GM23338 (cell line): Measurements from ENCODE around the gene CDH4. TPM values are rescaled to one million over a fixed set of nuclear protein-coding genes. Genes with fewer than 3 reads are reported as not detected.

Experiments used
- ATAC-seq: fragments of 200-7000 bp; cut with Tn5 transposase; 3 replicates; pipeline ENCODE4 v1.9.1; 2020
- DNase-seq: peaks from one replicate; pipeline ENCODE4 v3.0.0-alpha.2; 2015; ENCODE audit warnings: low spot score
- H2AFZ ChIP-seq: fragments of 200-600 bp; sonication (generic); 2 replicates; pipeline ENCODE4 v1.8.0; 2016; ENCODE audit warnings: antibody characterized with exemption, mild to moderate bottlenecking, moderate library complexity
- H3F3A ChIP-seq: fragments of 200-600 bp; sonication (generic); replicated peaks from 2 replicates; pipeline ENCODE4 v1.8.0; 2017; ENCODE audit warnings: antibody characterized with exemption, mixed run types, low read depth
- H3K27ac ChIP-seq: fragments of 200-600 bp; sonication (generic); 2 replicates; pipeline ENCODE4 v1.6.1; 2016; ENCODE audit warnings: low read depth
- H3K27me3 ChIP-seq: fragments of 200-600 bp; sonication (generic); 2 replicates; pipeline ENCODE4 v1.8.0; 2016; ENCODE audit warnings: mild to moderate bottlenecking, mixed run types, moderate library complexity; ENCODE audit not compliant: insufficient read depth
- H3K36me3 ChIP-seq: fragments of 200-600 bp; sonication (generic); 2 replicates; pipeline ENCODE4 v1.8.0; 2016; ENCODE audit warnings: mild to moderate bottlenecking; ENCODE audit not compliant: insufficient read depth
- H3K4me1 ChIP-seq: fragments of 200-600 bp; sonication (generic); 2 replicates; pipeline ENCODE4 v1.8.0; 2016; ENCODE audit warnings: mild to moderate bottlenecking, moderate library complexity; ENCODE audit not compliant: insufficient read depth
- H3K4me2 ChIP-seq: fragments of 200-600 bp; sonication (generic); 2 replicates; pipeline ENCODE4 v1.7.1; 2017; ENCODE audit warnings: mixed run types
- H3K4me3 ChIP-seq: fragments of 200-600 bp; sonication (generic); 2 replicates; pipeline ENCODE4 v1.6.1; 2016; ENCODE audit warnings: mixed run types
- H3K79me2 ChIP-seq: fragments of 200-600 bp; sonication (generic); replicated peaks from 2 replicates; pipeline ENCODE4 v1.8.0; 2017; ENCODE audit warnings: mild to moderate bottlenecking; ENCODE audit not compliant: insufficient read depth
- H3K9me2 ChIP-seq: fragments of 200-600 bp; sonication (generic); 2 replicates; pipeline ENCODE4 v1.8.0; 2017; ENCODE audit not compliant: insufficient read depth
- H4K20me1 ChIP-seq: fragments of 200-600 bp; sonication (generic); replicated peaks from 2 replicates; pipeline ENCODE4 v1.8.0; 2017; ENCODE audit warnings: mild to moderate bottlenecking; ENCODE audit not compliant: insufficient read depth
- H3K27ac Mint-ChIP-seq: 2 replicates; pipeline ENCODE4 v1.8.0; 2020; ENCODE audit warnings: inconsistent platforms, mild to moderate bottlenecking, moderate library complexity, mixed read lengths
- H3K27me3 Mint-ChIP-seq: 3 replicates; pipeline ENCODE4 v1.8.0; 2022; ENCODE audit warnings: low read depth, mild to moderate bottlenecking, moderate library complexity, mixed read lengths, inconsistent platforms; ENCODE audit not compliant: insufficient read depth, poor library complexity
- H3K36me3 Mint-ChIP-seq: 3 replicates; pipeline ENCODE4 v1.8.0; 2021; ENCODE audit warnings: low read depth, mild to moderate bottlenecking, inconsistent platforms, moderate library complexity, mixed read lengths
- H3K4me1 Mint-ChIP-seq: 3 replicates; pipeline ENCODE4 v1.8.0; 2020; ENCODE audit warnings: mild to moderate bottlenecking, inconsistent platforms, mixed read lengths
- H3K4me3 Mint-ChIP-seq: 3 replicates; pipeline ENCODE4 v1.8.0; 2021; ENCODE audit warnings: moderate library complexity, mild to moderate bottlenecking, inconsistent platforms, mixed read lengths
- H3K9me3 Mint-ChIP-seq: 3 replicates; pipeline ENCODE4 v1.8.0; 2020; ENCODE audit warnings: moderate library complexity, mild to moderate bottlenecking, inconsistent platforms, mixed read lengths
- CREB1 ChIP-seq: fragments of 250-450 bp; sonication (Bioruptor Pico); IDR thresholded peaks from 2 replicates; pipeline ENCODE4 v1.5.0; 2020; ENCODE audit warnings: low read depth, mild to moderate bottlenecking, moderate library complexity
- EZH2 ChIP-seq: fragments of 200-600 bp; sonication (generic); IDR thresholded peaks from one replicate; pipeline ENCODE4 v1.8.0; 2017; ENCODE audit warnings: antibody characterized with exemption, mild to moderate bottlenecking, low read depth; ENCODE audit not compliant: unreplicated experiment
- EZH2phosphoT487 ChIP-seq: fragments of 200-600 bp; sonication (generic); IDR thresholded peaks from one replicate; pipeline ENCODE4 v1.8.1; 2018; ENCODE audit warnings: antibody characterized with exemption; ENCODE audit not compliant: unreplicated experiment
- NANOG ChIP-seq: IDR thresholded peaks from 2 replicates; pipeline ENCODE4 v1.6.1; 2016; ENCODE audit warnings: antibody characterized with exemption, borderline replicate concordance
- POLR2AphosphoS5 ChIP-seq: IDR thresholded peaks from 2 replicates; pipeline ENCODE4 v1.6.1; 2016; ENCODE audit warnings: antibody characterized with exemption, low read depth
- STAT1 ChIP-seq: IDR thresholded peaks from one replicate; pipeline ENCODE4 v1.6.1; 2016; ENCODE audit warnings: antibody characterized with exemption; ENCODE audit not compliant: unreplicated experiment
- ZNF114 ChIP-seq: fragments of 250-450 bp; sonication (Bioruptor Pico); IDR thresholded peaks from 2 replicates; pipeline ENCODE4 v1.5.0; 2020; ENCODE audit warnings: mild to moderate bottlenecking, moderate library complexity
- polyA plus RNA-seq: library from polyadenylated mRNA; unstranded; fragments of >200 nt; fragmentation: Nextera tagmentation; extraction: Ambion mirVana; gene quantifications from 2 replicates; pipeline ENCODE4 v1.2.1, GENCODE V29; 2016
- total RNA-seq: library from RNA; depleted of rRNA; stranded (reverse); fragments of >200 nt; shearing (Covaris generic); gene quantifications from 2 replicates; pipeline ENCODE4 v1.2.3, GENCODE V29; 2014
- TF ChIP-seq, protein P1 (sequence below), 2 experiments: fragments of 200-600 bp in 1 of 2; sonication (generic) in 1 of 2; conservative IDR thresholded peaks; 2 replicates each; pipeline versions ENCODE4 v1.5.1 to v1.6.1; 2016 to 2017; ENCODE audit warnings: antibody characterized with exemption in 2 of 2, low read depth in 2 of 2, mild to moderate bottlenecking in 2 of 2, moderate library complexity in 1 of 2
- TF ChIP-seq, protein P2 (sequence below): IDR thresholded peaks from one replicate; pipeline ENCODE4 v1.6.1; 2018; ENCODE audit warnings: antibody characterized with exemption; ENCODE audit not compliant: unreplicated experiment

Gene CDH4
- total and polyA plus RNA-seq, 2 experiments from 2014 or later: 1.2 to 4.2 TPM

DNA sequence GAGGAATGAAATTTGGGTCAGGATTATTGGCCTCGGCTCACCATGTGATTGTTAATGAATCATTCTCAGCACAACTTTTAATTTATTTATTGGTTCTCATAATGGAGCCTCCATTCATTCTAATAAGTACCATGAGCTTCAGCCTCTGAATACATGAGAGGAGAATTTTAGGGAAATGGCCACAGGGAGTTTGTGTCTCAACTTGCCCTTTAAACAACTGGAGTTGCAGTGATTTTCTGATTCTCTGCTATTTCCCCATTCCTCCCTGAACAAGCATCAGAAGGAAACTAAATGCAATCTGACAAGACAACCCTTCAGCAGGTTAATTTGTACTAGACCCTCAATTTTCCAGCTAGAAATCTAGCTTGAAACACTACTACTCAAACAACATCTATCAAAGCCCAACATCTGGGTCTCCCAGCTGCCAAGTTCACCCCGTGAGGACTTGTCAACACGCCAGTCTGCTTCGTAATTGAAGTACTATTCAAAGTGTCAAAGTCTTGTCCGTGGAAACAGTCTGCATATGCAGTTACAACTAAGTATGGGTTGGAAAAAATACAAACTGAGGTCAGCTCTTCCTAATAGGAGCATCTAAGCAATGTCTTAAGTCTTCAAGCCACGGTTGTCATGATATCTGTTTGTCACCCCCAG is 235.4 kb downstream of the CDH4 start (continued):
- TF ChIP-seq ZNF114 (no peak), POLR2AphosphoS5 (no peak), NANOG (no peak), EZH2phosphoT487 (no peak), EZH2 (no peak)
- TF ChIP-seq, protein P1, sequence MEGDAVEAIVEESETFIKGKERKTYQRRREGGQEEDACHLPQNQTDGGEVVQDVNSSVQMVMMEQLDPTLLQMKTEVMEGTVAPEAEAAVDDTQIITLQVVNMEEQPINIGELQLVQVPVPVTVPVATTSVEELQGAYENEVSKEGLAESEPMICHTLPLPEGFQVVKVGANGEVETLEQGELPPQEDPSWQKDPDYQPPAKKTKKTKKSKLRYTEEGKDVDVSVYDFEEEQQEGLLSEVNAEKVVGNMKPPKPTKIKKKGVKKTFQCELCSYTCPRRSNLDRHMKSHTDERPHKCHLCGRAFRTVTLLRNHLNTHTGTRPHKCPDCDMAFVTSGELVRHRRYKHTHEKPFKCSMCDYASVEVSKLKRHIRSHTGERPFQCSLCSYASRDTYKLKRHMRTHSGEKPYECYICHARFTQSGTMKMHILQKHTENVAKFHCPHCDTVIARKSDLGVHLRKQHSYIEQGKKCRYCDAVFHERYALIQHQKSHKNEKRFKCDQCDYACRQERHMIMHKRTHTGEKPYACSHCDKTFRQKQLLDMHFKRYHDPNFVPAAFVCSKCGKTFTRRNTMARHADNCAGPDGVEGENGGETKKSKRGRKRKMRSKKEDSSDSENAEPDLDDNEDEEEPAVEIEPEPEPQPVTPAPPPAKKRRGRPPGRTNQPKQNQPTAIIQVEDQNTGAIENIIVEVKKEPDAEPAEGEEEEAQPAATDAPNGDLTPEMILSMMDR (conservative IDR thresholded peaks at IDR 0.05; ENCODE audit: low read depth in 2 of 2): no peak

DNA sequence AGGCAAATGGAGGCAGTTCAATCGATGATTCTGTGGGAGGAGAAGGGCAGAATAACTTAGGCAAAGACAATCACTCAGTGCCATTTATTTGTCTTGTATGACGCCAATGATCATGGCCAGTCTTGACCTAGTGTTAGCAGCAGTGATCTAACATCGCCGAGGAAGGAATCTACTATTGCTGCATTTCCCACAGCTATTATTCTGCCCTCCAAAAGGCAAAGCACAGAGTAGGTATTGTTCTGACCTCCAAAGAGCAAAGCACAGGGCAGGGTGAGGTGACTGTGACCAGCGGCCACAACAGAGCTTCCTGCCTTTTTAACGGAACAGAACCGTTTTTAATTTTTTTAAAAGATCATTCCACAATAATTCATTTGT is 235.9 kb downstream of the CDH4 start:
- H3K27ac Mint-ChIP-seq: no peak overlapping the region
- H3K4me3 Mint-ChIP-seq: no peak overlapping the region
- peaks cover 10% of the 10 kb centered on the region for H3K4me1 Mint-ChIP-seq
- H3K4me2 ChIP-seq: no peak overlapping the region
- no peak for DNase-seq
- no peaks in the 10 kb centered on the region for H4K20me1 ChIP-seq
- no peak overlapping the region for H2AFZ ChIP-seq
- H3K36me3 ChIP-seq: no peaks in the 10 kb centered on the region
- H3K36me3 Mint-ChIP-seq: no peaks in the 10 kb centered on the region
- H3K9me3 Mint-ChIP-seq: no peaks in the 10 kb centered on the region
- H3K4me3 ChIP-seq: no peak overlapping the region
- H3K9me2 ChIP-seq: peaks cover 12% of the 10 kb centered on the region; the same call in 1 of the 2 replicates
- H3K27me3 Mint-ChIP-seq: peaks cover 4% of the 10 kb centered on the region
- H3K27me3 ChIP-seq: no peaks in the 10 kb centered on the region
- no peaks in the 10 kb centered on the region for H3K79me2 ChIP-seq
- H3K27ac ChIP-seq: no peak overlapping the region
- TF ChIP-seq EZH2: no peak
- no peak for TF ChIP-seq STAT1
- ATAC-seq: no peak
- no peaks in the 10 kb centered on the region for H3F3A ChIP-seq
- H3K4me1 ChIP-seq: no peaks in the 10 kb centered on the region

DNA sequence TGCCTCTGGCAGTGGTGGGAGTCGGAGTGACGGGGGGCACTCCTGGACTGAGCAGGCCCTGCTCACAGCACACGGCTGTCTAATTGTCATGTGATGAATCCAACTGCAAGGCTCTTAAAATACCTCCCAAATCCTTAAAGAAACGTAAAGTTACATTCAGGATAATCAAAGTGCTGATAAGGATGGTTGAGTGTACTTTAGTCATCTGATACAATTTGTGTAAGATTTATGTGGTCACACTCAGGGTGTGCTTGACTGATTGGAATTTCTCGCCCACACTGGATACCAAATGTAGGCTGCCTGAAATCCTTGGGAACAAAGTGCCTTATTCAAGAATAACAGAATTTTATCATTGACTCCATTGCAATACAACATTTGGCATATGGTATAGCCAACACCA is 238.7 kb downstream of the CDH4 start:
- Histone ChIP-seq H3K4me1 (peaks cover 11% of the 10 kb centered on the region; the same call in 1 of the 2 replicates), H4K20me1 (no peaks in the 10 kb centered on the region), H2AFZ (no peak overlapping the region), H3K4me2 (no peak overlapping the region), H3K9me2 (peaks cover 14% of the 10 kb centered on the region; the same call in 1 of the 2 replicates), H3K27ac (no peak overlapping the region), H3K79me2 (no peaks in the 10 kb centered on the region), H3F3A (no peaks in the 10 kb centered on the region), H3K36me3 (no peaks in the 10 kb centered on the region), H3K4me3 (no peak overlapping the region), H3K27me3 (no peaks in the 10 kb centered on the region)
- no peak overlapping the region for H3K27ac Mint-ChIP-seq
- H3K27me3 Mint-ChIP-seq: peaks cover 4% of the 10 kb centered on the region
- no peak for DNase-seq
- H3K9me3 Mint-ChIP-seq: no peaks in the 10 kb centered on the region
- no peak overlapping the region for H3K4me3 Mint-ChIP-seq
- ATAC-seq: no peak
- peaks cover 27% of the 10 kb centered on the region for H3K4me1 Mint-ChIP-seq
- no peaks in the 10 kb centered on the region for H3K36me3 Mint-ChIP-seq
- TF ChIP-seq NANOG (no peak), CREB1 (CRISPR knock-in tag) (no peak), ZNF114 (no peak), STAT1 (no peak), EZH2 (no peak)
- TF ChIP-seq, protein P2, sequence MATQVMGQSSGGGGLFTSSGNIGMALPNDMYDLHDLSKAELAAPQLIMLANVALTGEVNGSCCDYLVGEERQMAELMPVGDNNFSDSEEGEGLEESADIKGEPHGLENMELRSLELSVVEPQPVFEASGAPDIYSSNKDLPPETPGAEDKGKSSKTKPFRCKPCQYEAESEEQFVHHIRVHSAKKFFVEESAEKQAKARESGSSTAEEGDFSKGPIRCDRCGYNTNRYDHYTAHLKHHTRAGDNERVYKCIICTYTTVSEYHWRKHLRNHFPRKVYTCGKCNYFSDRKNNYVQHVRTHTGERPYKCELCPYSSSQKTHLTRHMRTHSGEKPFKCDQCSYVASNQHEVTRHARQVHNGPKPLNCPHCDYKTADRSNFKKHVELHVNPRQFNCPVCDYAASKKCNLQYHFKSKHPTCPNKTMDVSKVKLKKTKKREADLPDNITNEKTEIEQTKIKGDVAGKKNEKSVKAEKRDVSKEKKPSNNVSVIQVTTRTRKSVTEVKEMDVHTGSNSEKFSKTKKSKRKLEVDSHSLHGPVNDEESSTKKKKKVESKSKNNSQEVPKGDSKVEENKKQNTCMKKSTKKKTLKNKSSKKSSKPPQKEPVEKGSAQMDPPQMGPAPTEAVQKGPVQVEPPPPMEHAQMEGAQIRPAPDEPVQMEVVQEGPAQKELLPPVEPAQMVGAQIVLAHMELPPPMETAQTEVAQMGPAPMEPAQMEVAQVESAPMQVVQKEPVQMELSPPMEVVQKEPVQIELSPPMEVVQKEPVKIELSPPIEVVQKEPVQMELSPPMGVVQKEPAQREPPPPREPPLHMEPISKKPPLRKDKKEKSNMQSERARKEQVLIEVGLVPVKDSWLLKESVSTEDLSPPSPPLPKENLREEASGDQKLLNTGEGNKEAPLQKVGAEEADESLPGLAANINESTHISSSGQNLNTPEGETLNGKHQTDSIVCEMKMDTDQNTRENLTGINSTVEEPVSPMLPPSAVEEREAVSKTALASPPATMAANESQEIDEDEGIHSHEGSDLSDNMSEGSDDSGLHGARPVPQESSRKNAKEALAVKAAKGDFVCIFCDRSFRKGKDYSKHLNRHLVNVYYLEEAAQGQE: no peak
- TF ChIP-seq, protein P1 (conservative IDR thresholded peaks at IDR 0.05; ENCODE audit: low read depth in 2 of 2): no peak
